SH-SY5Y (cell line): ENCODE data around the gene PPP1CA.

Experiments used
- GATA2 ChIP-seq: IDR thresholded peaks from 2 replicates; pipeline ENCODE4 v1.6.1; 2011; ENCODE audit warnings: mild to moderate bottlenecking, low read depth, low read length
- GATA3 ChIP-seq: IDR thresholded peaks from 2 replicates; pipeline ENCODE4 v1.6.1; 2011; ENCODE audit warnings: low read depth, mild to moderate bottlenecking, low read length, moderate library complexity

GRCh38 chr11:67367761-67368227 is 33.9 kb downstream of the PPP1CA start:
- TF ChIP-seq GATA2 (no peak), GATA3 (no peak)
